GOT3 (cell line): ENCODE data around the gene CHST11.

ENCODE experiments used
- DNase-seq: peaks from one replicate; lab custom pipeline; 2025; ENCODE audit warnings: mixed read lengths; lab: John Stamatoyannopoulos, UW

CHST11 gene

DNA sequence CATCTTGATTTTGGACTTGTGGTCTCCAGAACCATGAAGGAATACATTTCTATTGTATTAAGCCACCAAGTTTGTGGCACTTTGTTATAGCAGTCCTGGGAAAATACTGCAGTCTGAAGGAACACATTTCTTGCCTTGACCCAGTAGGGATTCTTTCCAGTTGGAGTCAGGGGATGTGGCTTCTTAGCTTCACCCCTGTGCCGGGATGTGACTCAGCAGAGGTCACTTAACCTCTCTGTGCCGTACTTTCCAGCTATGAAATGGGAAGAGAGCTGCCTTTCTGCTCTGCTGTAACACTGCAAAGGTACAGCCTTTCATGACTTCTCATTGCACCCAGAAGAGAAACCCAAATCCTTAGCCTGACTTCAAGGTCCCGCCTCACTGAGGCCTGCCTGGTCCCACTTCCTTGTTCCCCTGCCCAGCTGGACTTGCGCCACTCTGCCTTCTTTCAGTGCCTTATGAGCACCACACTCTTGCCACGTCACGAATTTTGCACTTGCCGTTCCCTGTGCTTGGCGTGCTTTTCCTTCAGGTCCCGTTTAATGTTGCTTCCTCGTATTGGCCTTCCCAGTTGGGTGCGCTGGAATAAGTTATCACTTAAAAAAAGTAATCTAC is 24.2 kb downstream of the CHST11 start:
- no peak for DNase-seq

DNA sequence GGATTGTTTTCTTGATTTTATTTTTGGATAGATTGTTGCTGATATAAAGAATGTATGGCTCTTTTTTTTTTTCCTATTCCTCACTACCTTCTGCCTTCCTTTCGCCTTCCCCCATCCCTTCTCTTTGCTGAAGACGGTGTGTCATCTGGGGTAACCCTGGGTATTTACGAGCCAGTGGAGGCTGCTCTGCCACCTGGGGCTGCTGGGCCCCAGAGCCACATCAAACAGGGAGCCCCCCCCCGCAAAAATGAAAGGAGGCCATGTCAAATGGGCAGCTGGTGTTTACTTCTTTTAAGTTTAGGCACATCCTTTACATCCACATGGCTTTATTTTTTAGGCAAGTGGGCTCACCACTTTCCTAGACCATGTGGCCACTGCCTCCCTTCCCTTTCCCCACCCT is 25.4 kb downstream of the CHST11 start:
- DNase-seq: no peak

DNA sequence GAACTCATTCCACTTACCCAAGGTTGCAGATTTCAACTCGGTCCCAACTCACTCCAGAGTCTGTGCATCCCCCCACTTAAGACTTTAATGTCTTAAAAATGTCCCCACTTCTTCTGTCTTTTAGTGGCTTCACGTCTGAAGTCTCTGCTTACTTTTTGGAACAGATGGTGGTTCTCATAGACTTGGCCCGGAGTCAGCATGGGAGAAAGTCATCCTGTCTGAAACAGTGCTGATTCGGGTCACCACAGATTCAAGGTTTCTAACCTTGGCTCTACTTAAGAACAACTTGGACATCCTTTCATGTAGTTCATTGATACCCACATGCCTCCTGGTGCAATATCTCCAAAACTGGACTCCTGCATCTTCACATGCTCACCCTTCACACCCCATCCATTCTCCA is 26.0 kb downstream of the CHST11 start:
- no peak for DNase-seq

DNA sequence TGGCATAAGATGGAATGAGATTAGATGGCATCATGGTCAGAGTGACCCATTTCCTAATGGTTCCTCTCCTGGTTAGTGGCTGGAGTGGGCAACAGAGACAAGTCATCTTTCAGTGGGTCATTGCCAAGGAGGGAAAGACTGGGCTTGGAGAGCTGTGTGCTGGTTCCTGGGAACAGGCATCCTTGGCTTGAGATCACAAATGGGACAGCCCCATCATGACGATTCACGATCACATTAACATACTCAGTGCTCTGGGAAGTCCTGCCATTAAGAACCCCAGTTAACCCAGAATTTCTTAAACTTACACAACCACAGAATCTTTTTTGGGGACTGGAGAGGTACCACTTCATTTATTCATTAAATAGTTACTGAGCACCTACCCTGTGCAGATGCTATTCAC is 27.3 kb downstream of the CHST11 start:
- DNase-seq: no peak

DNA sequence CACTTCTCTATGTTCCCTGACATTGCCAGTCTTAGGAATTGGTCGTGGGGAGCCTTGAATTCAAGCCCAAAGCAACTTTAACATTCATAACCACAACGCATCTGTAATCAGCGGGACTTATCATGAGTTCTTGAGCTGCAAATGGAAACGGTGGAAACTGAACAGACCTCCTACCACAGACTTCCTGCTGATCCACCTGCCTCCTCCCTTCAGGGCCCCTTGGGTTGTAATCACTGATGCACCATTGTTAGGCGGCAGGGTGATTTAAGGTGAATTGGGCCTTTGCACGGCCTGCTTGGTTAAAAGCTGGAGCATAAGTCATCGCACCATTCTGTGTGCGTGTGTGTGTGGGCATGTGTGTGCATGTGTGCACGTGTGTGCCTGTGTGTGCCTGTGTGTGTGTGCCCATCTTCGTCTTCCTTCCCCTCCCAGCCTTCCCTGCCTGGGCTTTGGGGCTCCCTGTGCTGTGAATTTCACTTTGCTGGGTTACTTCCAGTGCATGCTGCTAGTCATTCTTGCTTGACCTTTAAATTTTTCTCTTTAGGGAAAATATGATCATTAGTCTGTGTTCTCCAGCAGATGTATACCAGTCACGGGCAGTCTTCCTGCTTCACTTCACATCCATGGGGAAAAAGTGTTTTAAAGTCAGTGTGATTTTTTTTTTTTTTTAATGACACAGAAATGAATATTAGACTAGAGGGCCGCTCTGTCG is 29.1 kb downstream of the CHST11 start:
- no peak for DNase-seq

DNA sequence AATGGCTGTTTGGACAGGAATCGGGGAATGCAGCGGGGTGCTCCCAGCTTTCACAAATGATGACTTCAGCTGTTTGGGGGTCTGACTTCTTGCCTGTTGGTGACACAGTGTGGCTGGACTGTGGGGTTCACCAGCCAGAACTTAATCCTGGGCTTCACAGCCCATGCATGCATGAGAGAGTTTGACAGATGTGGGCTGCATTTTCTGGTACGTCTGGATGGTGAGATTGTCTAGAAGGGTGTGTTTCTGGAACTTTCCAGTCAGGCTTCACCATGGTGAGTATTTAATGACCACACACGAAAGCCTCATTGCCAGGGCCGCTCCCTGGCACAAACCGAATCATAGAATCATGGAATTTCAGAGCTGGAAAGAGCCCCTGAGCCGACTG is 29.6 kb downstream of the CHST11 start:
- DNase-seq: no peak

DNA sequence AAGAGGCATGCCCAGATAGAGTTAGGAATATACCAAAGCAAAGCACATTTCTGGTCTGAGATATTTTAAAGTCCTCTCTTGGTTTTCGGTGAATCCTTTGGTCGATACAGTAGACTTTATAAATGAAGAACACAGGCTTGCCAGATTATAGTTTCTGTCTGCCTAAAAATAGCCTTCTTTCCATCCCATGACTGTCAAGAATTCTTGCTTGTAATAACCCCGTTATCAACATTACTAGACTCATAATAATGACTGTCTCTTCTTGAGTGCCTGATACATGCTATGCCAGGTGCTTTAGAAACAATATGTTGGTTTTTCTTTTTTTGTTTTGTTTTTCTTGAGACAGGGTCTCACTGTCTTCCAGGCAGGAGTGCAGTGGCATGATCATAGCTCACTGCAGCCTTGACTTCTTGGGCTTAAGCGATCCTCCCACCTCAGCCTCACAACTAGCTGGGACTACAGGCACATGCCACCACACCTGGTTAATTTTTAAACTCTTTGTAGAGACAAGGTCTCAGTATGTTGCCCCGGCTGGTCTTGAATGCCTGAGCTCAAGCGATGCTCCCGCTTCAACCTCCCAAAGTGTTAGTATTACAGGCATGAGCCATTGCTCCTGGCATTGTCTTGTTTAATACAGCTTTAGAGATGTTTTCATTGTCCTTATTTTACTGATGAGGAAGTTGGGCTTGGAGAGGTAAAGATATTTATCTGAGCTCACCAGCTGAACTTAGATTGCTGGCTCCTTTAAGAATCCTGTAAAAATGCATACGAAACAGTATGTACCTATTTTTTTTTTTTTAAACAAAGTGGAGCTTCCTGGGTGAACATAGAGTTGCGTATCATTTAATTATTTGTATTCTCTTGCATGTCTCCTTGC is 30.4 kb downstream of the CHST11 start:
- DNase-seq: no peak

DNA sequence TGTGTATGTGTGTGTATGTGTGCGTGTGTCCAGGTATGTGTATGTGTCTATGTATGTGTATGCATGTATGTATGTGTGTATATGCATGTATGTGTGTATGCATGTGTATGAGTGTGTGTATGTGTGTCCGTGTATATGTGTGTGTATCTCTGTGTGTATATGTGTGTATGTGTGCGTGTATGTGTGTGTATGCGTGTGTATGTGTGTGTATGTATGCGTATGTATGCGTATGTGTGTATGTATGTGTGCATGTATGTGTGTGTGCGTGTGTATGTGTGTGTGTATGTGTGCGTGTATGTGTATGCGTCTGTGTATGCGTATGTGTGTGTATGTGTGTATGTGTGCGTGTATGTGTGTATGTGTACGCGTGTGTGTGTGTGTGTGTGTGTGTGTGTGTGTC is 31.6 kb downstream of the CHST11 start:
- DNase-seq: no peak

DNA sequence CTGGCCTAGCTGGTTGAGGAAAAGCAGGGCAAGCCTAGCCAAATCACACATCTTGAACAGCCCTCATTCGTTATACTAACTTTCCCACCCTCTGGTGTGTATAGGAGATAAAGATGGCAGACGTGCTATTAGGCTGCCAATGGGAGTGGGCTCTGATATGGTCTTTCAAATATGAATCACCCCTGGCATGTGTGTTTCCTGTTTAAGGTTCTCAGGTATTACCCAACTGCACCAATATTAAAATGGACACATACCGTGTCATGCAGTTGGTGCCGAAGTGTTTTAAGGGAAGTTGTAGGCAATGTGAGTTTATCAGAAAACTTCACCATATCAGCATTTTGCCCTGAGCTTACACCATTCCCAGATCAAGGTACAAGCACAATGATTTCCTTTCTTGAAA is 33.4 kb downstream of the CHST11 start:
- no peak for DNase-seq

DNA sequence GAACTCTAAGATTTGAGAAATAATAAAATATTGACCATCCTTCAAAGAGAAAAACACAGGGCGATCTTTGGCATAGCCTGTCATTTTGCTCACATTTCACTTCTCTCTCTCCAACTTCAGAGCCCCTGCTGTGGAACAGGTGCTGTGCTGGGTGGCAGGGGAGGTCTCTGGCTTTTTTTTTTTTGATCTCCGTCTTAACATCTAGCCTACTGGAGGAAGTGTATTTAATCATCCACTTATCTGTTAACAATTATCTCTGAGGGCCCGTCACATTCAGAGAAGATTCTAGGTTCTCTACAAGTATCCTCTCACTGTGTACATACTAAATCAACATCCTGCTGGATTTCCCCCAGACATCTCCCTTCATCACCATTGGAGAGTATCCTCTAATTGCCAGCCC is 34.1 kb downstream of the CHST11 start:
- no peak for DNase-seq

DNA sequence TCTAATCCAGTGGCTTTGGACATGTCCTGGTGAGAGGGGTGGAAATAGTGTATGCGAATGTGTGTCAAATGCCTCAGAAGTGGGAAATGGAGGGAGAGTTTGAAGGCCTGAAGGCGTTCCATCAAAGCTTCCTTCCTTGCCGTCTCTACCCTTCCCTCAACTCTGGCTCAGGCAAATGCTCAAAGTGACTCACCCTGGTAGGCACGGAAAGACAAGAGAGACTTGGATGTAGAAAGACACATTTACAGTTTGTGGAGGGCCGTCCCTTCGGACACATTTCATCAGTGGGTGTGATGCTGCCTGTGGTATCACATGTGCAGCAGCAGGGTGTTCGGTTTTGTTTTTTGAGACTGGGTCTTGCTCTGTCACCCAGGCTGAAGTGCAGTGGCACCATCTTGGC is 36.7 kb downstream of the CHST11 start:
- no peak for DNase-seq

DNA sequence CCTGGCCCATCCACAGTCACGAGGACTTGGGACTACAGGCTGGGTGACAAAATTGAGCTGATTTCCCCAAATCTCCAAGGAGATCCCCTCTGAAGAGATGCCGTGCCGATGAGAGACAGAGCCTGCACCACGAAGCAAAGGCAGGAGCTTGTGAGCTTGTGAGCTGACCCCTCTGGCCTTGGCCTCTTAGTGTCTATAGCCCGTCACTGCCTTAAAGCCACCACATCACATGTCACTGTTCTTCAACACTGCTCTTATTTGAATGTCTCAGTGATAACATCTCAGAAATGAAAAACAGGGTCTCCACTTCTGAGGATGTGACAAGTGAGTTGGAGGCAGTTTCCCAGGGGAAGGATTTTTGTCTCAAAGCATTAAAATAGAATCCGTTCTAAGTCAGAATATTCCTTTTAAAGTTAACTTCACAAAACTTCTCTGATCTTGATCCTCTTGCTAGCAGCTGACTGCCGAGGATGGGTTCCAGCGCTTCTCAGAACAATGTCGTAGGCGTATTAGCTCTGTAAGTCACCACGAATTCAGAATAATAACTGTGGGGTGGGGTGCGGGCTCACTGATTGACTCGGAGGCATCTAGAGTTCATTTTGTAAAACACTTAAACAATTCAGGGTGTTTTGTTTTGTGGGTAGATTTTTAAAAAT is 37.5 kb downstream of the CHST11 start:
- no peak for DNase-seq

DNA sequence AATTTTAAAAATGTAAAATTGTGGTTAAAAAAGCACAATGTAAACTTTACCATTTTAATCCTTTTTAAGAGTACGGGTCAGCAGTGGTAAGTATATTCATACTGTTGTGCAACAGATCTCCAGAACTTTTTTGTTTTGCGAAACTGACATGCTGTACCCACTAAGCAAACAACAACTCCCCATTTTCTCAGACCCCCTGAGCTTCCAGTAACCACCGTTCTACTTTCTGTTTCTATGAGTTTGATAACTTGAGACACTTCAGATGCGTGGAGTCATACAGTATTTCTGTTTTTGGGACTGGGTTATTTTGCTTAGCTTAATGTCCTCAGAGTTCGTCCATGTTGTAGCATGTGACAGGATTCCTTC is 38.0 kb downstream of the CHST11 start:
- no peak for DNase-seq

DNA sequence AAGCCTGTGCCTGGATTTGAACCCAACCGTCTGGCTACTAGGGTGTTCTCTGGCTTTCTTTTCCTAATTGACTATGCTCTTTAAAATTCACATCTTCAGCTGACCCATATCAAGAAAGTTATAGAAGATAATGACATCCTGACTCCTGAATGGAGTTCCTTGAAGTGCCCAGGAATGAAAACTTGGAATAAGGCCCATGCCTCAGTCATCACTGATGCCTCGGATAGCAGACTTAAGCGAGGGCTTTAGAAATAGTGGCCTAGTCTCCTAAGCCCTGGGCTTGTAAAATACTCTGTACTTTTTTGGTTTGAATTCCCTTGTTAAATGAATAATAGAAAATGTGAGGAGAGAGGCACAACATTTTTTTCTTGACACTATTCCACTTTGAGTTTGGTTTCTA is 39.0 kb downstream of the CHST11 start:
- no peak for DNase-seq

DNA sequence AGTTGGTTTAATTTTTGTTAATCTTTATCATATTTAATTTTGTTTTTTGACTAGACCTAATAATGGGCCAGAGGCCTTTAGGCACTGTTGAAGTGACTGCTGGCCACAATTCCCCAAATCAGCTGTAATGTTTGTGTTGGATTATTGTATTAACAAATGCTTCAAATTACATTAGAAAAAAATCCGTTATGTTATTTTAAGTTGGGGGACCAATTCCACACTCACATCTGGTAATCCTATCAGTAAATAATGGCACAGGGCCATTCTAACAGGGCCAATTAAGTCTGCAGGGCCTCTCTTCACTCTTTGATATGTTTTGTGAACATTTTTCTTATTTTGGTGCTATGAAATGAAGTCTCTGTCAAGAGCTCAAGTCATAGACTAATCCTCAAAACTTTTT is 39.6 kb downstream of the CHST11 start:
- no peak for DNase-seq

DNA sequence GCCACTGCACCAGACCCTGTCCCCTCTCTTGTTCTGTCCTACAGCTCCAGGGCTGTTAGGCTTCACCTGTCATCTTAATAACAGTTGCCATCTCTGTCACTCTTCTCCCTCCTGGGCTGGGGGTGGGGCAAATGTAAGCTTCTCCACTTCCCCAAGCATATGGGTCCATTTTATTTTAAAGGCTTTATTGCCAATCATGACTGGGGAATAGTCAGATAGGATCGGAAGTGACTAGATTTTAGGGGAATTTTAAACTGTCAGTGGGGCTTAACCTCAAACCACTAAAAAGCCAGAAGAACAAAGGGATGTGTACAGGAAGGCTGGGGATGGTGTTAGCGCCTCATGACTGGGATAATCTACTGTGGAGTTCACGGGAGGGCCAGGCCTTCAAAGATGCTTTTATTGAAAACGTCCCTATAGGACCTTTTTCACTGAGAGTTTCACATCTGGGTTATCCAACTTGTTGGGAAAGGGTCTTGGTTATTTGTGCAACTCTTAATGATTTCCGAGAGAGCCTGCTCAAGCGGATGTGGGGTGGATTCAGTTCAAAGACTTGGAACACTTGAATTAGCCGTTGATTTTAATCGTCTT is 41.6 kb downstream of the CHST11 start:
- DNase-seq: no peak

DNA sequence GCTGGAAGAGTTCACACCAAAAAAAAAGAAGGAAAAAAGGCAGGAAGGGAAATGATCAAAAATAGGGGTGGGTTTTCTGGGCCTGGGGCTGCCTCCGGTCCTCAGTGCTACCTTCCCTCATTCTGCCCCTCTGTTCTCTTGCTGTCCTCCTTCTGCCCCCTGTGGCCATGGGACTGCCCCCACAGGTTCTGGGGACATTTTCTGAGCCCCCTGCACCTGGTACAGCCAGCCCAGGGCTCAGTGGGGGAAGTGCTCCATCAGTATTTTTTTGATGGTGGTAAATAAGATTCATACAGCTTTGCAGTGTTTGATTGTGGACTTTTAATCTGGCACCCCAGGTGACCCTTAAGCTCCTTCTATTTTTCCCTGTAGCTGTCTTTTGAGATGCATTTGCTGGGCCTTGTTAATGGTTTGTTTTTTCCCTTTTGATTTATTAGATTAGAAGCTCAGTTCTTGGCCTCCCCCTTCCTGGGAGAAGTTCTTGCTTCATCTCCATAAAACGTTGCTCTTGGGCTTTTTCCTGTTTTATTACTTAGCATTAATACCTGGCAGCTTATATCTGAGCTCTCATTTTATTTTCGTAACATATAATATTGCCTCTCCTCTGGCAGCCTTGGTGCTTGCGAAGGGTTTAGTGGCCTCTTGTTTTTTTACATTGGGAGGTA is 43.1 kb downstream of the CHST11 start:
- DNase-seq: no peak

DNA sequence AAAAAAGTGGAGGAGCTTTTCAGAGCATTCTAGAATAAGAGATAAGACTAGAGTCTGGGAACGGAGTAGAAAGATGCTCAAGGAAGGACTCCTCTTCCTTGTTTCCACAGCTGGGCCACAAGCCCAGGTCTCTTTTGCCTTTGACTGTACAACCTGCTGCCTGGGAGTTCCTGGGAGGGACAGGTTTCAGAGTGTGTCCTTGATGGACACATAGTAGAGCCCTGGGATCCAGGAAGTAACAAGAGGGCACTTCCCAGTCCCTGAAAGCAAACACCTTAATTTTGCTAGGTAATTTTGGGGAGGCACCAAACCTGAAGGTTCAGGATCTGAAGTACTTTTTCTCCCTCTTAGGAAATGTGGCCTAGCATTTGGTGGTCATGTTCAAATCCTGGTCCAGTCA is 44.4 kb downstream of the CHST11 start:
- DNase-seq: no peak

DNA sequence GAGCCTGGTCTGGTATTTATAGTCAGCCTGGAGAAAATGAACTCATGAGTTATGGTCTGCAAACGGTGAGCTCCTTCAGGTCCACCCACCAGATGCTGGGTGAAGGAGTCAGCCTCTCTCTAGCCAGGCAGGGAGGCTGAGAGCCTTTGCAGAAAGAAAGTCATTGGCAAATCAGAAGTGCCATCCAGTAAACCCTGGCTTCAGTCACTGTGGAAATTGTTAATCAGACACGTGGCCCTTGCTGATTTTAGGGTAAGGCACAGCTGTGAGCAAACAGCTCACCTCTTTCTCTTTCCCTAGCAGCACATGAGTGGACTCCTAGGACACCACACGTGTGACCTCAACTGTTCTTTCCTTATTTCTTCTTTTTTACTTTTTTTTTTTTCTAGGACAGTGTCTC is 44.9 kb downstream of the CHST11 start:
- DNase-seq: no peak

DNA sequence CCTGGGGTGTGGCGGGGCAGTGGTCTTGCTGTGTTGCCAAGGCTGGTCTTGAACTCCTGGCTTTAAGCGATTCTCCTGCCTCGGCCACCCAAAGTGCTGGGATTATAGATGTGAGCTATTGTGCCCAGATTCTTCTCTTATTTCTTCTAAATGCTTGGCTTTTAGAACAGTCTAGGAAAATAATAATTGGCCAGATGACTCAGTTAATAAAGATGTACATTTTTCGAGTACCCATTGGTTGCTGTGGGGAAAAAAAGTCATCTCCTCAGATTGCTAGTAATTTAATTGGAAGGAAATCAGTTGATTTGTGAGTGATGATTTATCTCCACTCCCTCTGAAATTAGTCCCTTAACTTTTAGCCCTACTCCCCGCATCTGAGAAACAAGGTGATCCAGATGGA is 45.5 kb downstream of the CHST11 start:
- DNase-seq: no peak

DNA sequence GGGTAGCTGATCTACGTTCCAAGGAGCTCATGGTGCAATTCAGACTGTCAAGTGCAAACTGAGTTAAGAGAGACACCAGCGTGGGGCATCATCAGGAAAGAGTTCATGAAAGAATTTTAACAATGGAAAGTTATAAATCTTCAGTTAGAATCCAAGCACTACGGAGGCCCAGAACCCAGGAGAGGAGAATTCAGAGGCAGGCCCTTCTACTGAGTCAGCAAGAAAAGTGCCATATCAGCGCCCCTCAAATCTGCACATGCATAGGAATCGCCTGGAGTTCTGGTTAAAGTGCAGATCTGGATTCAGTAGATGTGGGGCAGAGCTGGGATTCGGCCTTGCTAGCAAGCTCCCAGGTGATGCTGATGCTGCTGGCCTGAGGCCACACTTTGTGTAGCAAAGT is 45.9 kb downstream of the CHST11 start:
- no peak for DNase-seq

DNA sequence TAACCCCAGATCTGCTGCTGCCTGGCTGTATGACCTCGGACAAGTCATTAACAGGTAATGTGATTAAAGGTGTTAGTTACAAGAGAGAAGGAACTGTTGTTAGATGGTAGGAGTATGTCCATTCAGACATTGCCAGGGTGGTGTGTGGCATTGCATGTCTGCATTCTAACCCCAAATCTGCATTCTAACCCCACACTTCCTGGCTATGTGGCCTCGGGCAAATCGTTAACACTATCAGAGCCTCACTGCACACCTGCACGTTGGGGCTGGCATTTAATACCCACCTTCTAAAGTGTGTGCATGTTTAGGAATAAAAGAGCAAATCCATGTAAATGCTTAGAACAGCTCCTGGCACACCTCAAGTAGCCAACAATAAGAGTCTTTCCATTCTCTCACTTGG is 46.4 kb downstream of the CHST11 start:
- DNase-seq: no peak
